ENCODE results near the gene DDAH1.

Gene DDAH1

GRCh38 chr1:85325920-85326319 lies 139.0 kb downstream of the DDAH1 start:
- Histone ChIP-seq H3K9ac (ENCODE audit: low read length) (no peak overlapping the region), H3K27me3 (replicated peaks; ENCODE audit: control insufficient read depth, insufficient read depth, low read length) (no peaks in the 10 kb centered on the region), H3K4me1 (ENCODE audit: control insufficient read depth, insufficient read depth, low read length) (peaks cover 34% of the 10 kb centered on the region), H3K36me3 (ENCODE audit: control insufficient read depth, insufficient read depth, low read length, severe bottlenecking) (peaks cover 23% of the 10 kb centered on the region), H3K9me3 (ENCODE audit: control insufficient read depth, low read length) (no peaks in the 10 kb centered on the region), H3K4me3 (ENCODE audit: low read length) (no peak overlapping the region)
- no peak for DNase-seq (ENCODE audit: low read depth)

DNA sequence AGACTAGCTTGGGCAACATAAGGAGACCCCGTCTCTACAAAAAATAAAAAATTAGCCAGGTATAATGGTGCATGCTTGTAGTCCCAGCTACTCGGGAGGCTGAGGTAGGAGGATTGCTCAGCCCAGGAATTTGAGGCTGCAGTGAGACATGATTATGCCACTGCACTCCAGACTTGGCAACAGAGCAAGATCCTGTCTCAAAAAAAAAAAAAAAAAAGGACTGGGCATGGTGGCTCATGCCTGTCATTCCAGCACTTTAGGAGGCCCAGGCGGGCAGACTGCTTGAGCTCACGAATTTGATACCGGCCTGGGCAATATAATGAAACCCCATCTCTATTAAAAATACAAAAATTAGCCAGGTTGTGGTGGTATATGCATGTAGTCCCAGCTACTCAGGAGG lies 141.2 kb downstream of the DDAH1 start:
- H3K4me1 ChIP-seq (ENCODE audit: control insufficient read depth, insufficient read depth, low read length) = peaks cover 33% of the 10 kb centered on the region
- H3K9ac ChIP-seq (ENCODE audit: low read length) = no peak overlapping the region
- no peaks in the 10 kb centered on the region for H3K27me3 ChIP-seq (replicated peaks; ENCODE audit: control insufficient read depth, insufficient read depth, low read length)
- H3K36me3 ChIP-seq (ENCODE audit: control insufficient read depth, insufficient read depth, low read length, severe bottlenecking) = peaks cover 23% of the 10 kb centered on the region
- no peak for DNase-seq (ENCODE audit: low read depth)
- H3K4me3 ChIP-seq (ENCODE audit: low read length) = no peak overlapping the region
- H3K9me3 ChIP-seq (ENCODE audit: control insufficient read depth, low read length) = no peaks in the 10 kb centered on the region

DNA sequence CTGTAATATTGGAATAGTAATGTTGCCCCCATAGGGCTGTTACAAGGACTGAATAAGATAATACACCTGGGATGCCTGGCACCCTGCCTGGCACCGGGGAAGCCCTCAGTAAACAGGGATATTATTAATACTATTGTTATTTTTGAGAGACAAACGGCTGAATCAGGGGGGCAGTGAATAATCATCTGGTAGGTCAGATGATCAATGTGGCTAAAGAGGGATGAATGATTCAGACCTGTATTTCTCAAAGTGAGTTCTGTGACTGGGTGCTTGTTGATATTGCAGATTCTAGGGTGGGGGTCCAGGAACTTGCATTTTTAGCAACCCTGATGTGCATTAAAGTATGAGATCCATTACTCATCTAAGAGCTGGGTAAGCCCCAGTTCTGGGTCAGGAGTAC lies 142.3 kb downstream of the DDAH1 start:
- H3K9ac ChIP-seq (ENCODE audit: low read length) = peak overlapping the region; percentile 0
- H3K4me3 ChIP-seq (ENCODE audit: low read length) = no peak overlapping the region
- peaks cover 32% of the 10 kb centered on the region for H3K4me1 ChIP-seq (ENCODE audit: control insufficient read depth, insufficient read depth, low read length)
- no peak for DNase-seq (ENCODE audit: low read depth)
- H3K9me3 ChIP-seq (ENCODE audit: control insufficient read depth, low read length) = no peaks in the 10 kb centered on the region
- peaks cover 30% of the 10 kb centered on the region for H3K36me3 ChIP-seq (ENCODE audit: control insufficient read depth, insufficient read depth, low read length, severe bottlenecking)
- no peaks in the 10 kb centered on the region for H3K27me3 ChIP-seq (replicated peaks; ENCODE audit: control insufficient read depth, insufficient read depth, low read length)

- H3K36me3 ChIP-seq (ENCODE audit: control insufficient read depth, insufficient read depth, low read length, severe bottlenecking) = peaks cover 30% of the 10 kb centered on the region
- no peak for DNase-seq (ENCODE audit: low read depth)
- no peak overlapping the region for H3K9ac ChIP-seq (ENCODE audit: low read length)
- H3K9me3 ChIP-seq (ENCODE audit: control insufficient read depth, low read length) = no peaks in the 10 kb centered on the region
- H3K4me1 ChIP-seq (ENCODE audit: control insufficient read depth, insufficient read depth, low read length) = peaks cover 32% of the 10 kb centered on the region
- no peak overlapping the region for H3K4me3 ChIP-seq (ENCODE audit: low read length)
- H3K27me3 ChIP-seq (replicated peaks; ENCODE audit: control insufficient read depth, insufficient read depth, low read length) = no peaks in the 10 kb centered on the region
Measured at GRCh38 chr1:85321237-85321964, 143.6 kb downstream of the DDAH1 start.

- peak overlapping the region; percentile 74 for H3K9ac ChIP-seq (ENCODE audit: low read length)
- H3K4me3 ChIP-seq (ENCODE audit: low read length) = no peak overlapping the region
- no peaks in the 10 kb centered on the region for H3K27me3 ChIP-seq (replicated peaks; ENCODE audit: control insufficient read depth, insufficient read depth, low read length)
- peaks cover 40% of the 10 kb centered on the region for H3K4me1 ChIP-seq (ENCODE audit: control insufficient read depth, insufficient read depth, low read length)
- no peaks in the 10 kb centered on the region for H3K9me3 ChIP-seq (ENCODE audit: control insufficient read depth, low read length)
- peak; percentile 58 for DNase-seq (ENCODE audit: low read depth)
- H3K36me3 ChIP-seq (ENCODE audit: control insufficient read depth, insufficient read depth, low read length, severe bottlenecking) = peaks cover 30% of the 10 kb centered on the region
Measured at GRCh38 chr1:85320371-85321131, 144.4 kb downstream of the DDAH1 start.

DNA sequence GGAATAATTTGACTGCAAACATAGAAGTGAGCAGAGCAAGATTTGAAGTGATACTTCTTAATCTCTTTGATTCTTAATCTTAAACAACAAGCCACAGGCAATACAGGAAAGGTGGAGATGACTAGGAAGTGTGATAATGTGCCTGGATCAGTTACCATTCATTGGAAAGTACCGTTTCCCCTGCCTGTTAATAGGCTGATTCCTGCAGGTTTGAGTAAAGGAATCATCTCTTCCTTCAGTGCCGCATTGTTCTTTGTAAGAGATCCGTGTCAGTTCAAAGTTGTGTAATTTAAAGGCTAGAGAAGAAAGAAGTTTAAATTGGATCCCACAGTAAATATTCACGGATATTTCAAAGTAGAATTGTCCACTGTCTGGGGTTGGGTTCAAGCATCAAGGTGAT lies 145.0 kb downstream of the DDAH1 start:
- H3K27me3 ChIP-seq (replicated peaks; ENCODE audit: control insufficient read depth, insufficient read depth, low read length) = no peaks in the 10 kb centered on the region
- peaks cover 30% of the 10 kb centered on the region for H3K36me3 ChIP-seq (ENCODE audit: control insufficient read depth, insufficient read depth, low read length, severe bottlenecking)
- peak overlapping the region; percentile 18 for H3K9ac ChIP-seq (ENCODE audit: low read length)
- no peak for DNase-seq (ENCODE audit: low read depth)
- no peak overlapping the region for H3K4me3 ChIP-seq (ENCODE audit: low read length)
- H3K4me1 ChIP-seq (ENCODE audit: control insufficient read depth, insufficient read depth, low read length) = peaks cover 46% of the 10 kb centered on the region
- H3K9me3 ChIP-seq (ENCODE audit: control insufficient read depth, low read length) = no peaks in the 10 kb centered on the region

DNA sequence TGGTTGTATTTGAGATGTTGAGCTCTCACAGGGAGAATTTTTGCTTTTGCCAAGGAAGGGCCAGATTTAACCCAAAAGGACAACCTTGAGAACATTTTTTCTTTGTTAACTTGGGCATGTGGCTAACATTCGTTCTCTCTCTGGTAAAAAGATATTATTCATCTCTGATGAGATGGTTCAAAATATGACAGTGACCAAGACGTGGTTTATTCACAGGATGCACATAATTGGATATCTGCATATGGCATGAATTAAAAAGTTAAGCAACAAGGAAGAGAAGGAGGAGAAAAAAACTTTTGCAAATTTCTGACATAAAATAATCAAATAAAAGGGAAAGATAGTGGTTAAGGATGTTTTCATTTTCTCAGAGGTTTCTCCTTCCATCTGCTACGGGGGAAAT lies 145.5 kb downstream of the DDAH1 start:
- no peaks in the 10 kb centered on the region for H3K27me3 ChIP-seq (replicated peaks; ENCODE audit: control insufficient read depth, insufficient read depth, low read length)
- H3K36me3 ChIP-seq (ENCODE audit: control insufficient read depth, insufficient read depth, low read length, severe bottlenecking) = peaks cover 27% of the 10 kb centered on the region
- no peak for DNase-seq (ENCODE audit: low read depth)
- H3K4me1 ChIP-seq (ENCODE audit: control insufficient read depth, insufficient read depth, low read length) = peaks cover 51% of the 10 kb centered on the region
- no peaks in the 10 kb centered on the region for H3K9me3 ChIP-seq (ENCODE audit: control insufficient read depth, low read length)
- no peak overlapping the region for H3K4me3 ChIP-seq (ENCODE audit: low read length)
- peak overlapping the region; percentile 18 for H3K9ac ChIP-seq (ENCODE audit: low read length)

DNA sequence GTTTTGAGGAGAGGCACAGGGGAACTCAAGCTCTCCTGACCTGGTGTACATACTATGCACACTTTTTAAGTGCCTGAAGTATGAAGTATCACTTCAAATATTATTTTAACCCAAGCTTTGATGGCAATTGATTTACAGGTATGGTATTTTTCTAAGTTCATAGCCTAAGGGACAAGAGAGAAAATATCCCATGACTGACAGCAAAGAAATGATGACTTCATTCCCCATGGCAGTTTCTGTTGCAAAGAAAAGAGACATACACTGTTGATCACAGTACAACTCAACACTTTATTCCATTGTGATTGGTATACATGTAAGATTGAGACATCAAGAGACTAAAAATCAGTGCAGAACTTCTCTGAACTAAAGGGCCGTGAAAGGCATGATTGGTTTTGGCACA lies 146.7 kb downstream of the DDAH1 start:
- Histone ChIP-seq H3K9me3 (ENCODE audit: control insufficient read depth, low read length) (no peaks in the 10 kb centered on the region), H3K4me1 (ENCODE audit: control insufficient read depth, insufficient read depth, low read length) (peaks cover 60% of the 10 kb centered on the region), H3K36me3 (ENCODE audit: control insufficient read depth, insufficient read depth, low read length, severe bottlenecking) (peaks cover 17% of the 10 kb centered on the region), H3K9ac (ENCODE audit: low read length) (no peak overlapping the region), H3K4me3 (ENCODE audit: low read length) (no peak overlapping the region), H3K27me3 (replicated peaks; ENCODE audit: control insufficient read depth, insufficient read depth, low read length) (no peaks in the 10 kb centered on the region)
- no peak for DNase-seq (ENCODE audit: low read depth)

DNA sequence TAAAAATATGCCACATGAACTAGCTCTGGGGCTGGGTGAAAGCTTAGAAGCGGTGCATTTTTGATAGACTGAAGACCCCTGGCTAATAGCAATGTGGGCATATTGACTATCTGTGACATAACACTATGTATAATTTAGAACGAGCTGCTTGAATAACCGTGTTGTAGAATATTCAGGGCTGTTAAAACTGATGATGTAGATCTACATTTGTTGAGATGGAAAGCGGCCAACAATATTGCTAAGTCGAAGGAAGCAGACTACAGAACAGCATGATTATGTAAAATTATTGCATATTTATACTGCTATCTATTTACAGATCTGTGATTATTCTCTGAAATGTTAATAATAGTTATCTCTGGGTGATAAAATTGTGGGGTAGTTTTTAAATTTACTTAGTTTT lies 147.4 kb downstream of the DDAH1 start:
- Histone ChIP-seq H3K27me3 (replicated peaks; ENCODE audit: control insufficient read depth, insufficient read depth, low read length) (no peaks in the 10 kb centered on the region), H3K36me3 (ENCODE audit: control insufficient read depth, insufficient read depth, low read length, severe bottlenecking) (peaks cover 13% of the 10 kb centered on the region), H3K4me3 (ENCODE audit: low read length) (no peak overlapping the region), H3K9ac (ENCODE audit: low read length) (no peak overlapping the region), H3K4me1 (ENCODE audit: control insufficient read depth, insufficient read depth, low read length) (peaks cover 63% of the 10 kb centered on the region), H3K9me3 (ENCODE audit: control insufficient read depth, low read length) (no peaks in the 10 kb centered on the region)
- no peak for DNase-seq (ENCODE audit: low read depth)

GRCh38 chr1:85316321-85316720 lies 148.6 kb downstream of the DDAH1 start:
- no peak for DNase-seq (ENCODE audit: low read depth)
- no peaks in the 10 kb centered on the region for H3K9me3 ChIP-seq (ENCODE audit: control insufficient read depth, low read length)
- H3K4me3 ChIP-seq (ENCODE audit: low read length) = no peak overlapping the region
- H3K36me3 ChIP-seq (ENCODE audit: control insufficient read depth, insufficient read depth, low read length, severe bottlenecking) = peaks cover 8% of the 10 kb centered on the region
- H3K27me3 ChIP-seq (replicated peaks; ENCODE audit: control insufficient read depth, insufficient read depth, low read length) = no peaks in the 10 kb centered on the region
- peaks cover 69% of the 10 kb centered on the region for H3K4me1 ChIP-seq (ENCODE audit: control insufficient read depth, insufficient read depth, low read length)
- H3K9ac ChIP-seq (ENCODE audit: low read length) = no peak overlapping the region

- Histone ChIP-seq H3K9ac (ENCODE audit: low read length) (peak overlapping the region; percentile 80), H3K4me3 (ENCODE audit: low read length) (no peak overlapping the region), H3K36me3 (ENCODE audit: control insufficient read depth, insufficient read depth, low read length, severe bottlenecking) (peaks cover 8% of the 10 kb centered on the region), H3K27me3 (replicated peaks; ENCODE audit: control insufficient read depth, insufficient read depth, low read length) (no peaks in the 10 kb centered on the region), H3K4me1 (ENCODE audit: control insufficient read depth, insufficient read depth, low read length) (peaks cover 69% of the 10 kb centered on the region), H3K9me3 (ENCODE audit: control insufficient read depth, low read length) (no peaks in the 10 kb centered on the region)
- no peak for DNase-seq (ENCODE audit: low read depth)
Measured at GRCh38 chr1:85315789-85316188, 149.2 kb downstream of the DDAH1 start.

Measured in adipocyte (in vitro differentiated cells).